Measurements from ENCODE around the gene DAND5. TPM values are rescaled to one million over a fixed set of nuclear protein-coding genes. Genes with fewer than 3 reads are reported as not detected.
A peak's percentile ranks its signal among the peaks of the same experiment; 100 is the strongest.

The DAND5 gene
- total and polyA plus RNA-seq, 8 donors: 0.13 to 0.54 (median 0.30) TPM; not detected in 1

GRCh38 chr19:13001166-13001501, 31.8 kb downstream of the DAND5 start:
- Histone ChIP-seq H3K36me3 (peaks cover 0 to 4% of the 10 kb centered on the region in 2 donors), H3K27ac (peak overlapping the region in 1 of 2 donors; percentile 83), H3K4me3 (no peak overlapping the region), H3K4me1 (peaks cover 44 to 63% of the 10 kb centered on the region in 2 donors), H3K9me3 (no peaks in the 10 kb centered on the region), H3K27me3 (peaks cover 0 to 12% of the 10 kb centered on the region in 2 donors)
- intact Hi-C loops (cut with DNase I): no loop called here
- TF ChIP-seq CTCF (IDR thresholded peaks at IDR 0.05): no peak
- DNase-seq (no peak), ATAC-seq (no peak)

GRCh38 chr19:13001502-13002165, 32.3 kb downstream of the DAND5 start:
- no peak for TF ChIP-seq CTCF (IDR thresholded peaks at IDR 0.05)
- Histone ChIP-seq H3K27ac (peak overlapping the region; percentile 68 to 83), H3K9me3 (no peaks in the 10 kb centered on the region), H3K4me3 (no peak overlapping the region), H3K36me3 (peaks cover 0 to 4% of the 10 kb centered on the region in 2 donors), H3K27me3 (peaks cover 0 to 7% of the 10 kb centered on the region in 2 donors), H3K4me1 (peaks cover 49 to 63% of the 10 kb centered on the region in 2 donors)
- DNase-seq (no peak), ATAC-seq (peak; percentile 1)
- intact Hi-C loops (cut with DNase I): no loop called here

- no peak for TF ChIP-seq CTCF (IDR thresholded peaks at IDR 0.05)
- ATAC-seq (peak; percentile 29), DNase-seq (peak in 3 of 4 donors; percentile 69 to 94 (median 88))
- Histone ChIP-seq H3K27ac (peak overlapping the region; percentile 68 to 83), H3K36me3 (peaks cover 0 to 4% of the 10 kb centered on the region in 2 donors), H3K27me3 (peaks cover 0 to under 1% of the 10 kb centered on the region in 2 donors), H3K4me3 (no peak overlapping the region), H3K4me1 (peaks cover 54 to 59% of the 10 kb centered on the region in 2 donors), H3K9me3 (no peaks in the 10 kb centered on the region)
- intact Hi-C loops (cut with DNase I): no loop called here
Measured at GRCh38 chr19:13002166-13002898, 33.0 kb downstream of the DAND5 start.

- no peak for ATAC-seq
- no peak overlapping the region for H3K4me3 ChIP-seq
Measured at GRCh38 chr19:13003081-13003480, 33.7 kb downstream of the DAND5 start.

More at GRCh38 chr19:13003081-13003480, 33.7 kb downstream of the DAND5 start:
- no peak for TF ChIP-seq CTCF (IDR thresholded peaks at IDR 0.05)
- DNase-seq: no peak
- Histone ChIP-seq H3K27me3 (no peaks in the 10 kb centered on the region), H3K36me3 (peaks cover 0 to 4% of the 10 kb centered on the region in 2 donors), H3K27ac (peak overlapping the region; percentile 68 to 83), H3K9me3 (no peaks in the 10 kb centered on the region), H3K4me1 (peaks cover 56% of the 10 kb centered on the region in 2 donors)
- intact Hi-C loops (cut with DNase I): no loop called here
